ENCODE data around the gene KCNK3.

The KCNK3 gene

DNA sequence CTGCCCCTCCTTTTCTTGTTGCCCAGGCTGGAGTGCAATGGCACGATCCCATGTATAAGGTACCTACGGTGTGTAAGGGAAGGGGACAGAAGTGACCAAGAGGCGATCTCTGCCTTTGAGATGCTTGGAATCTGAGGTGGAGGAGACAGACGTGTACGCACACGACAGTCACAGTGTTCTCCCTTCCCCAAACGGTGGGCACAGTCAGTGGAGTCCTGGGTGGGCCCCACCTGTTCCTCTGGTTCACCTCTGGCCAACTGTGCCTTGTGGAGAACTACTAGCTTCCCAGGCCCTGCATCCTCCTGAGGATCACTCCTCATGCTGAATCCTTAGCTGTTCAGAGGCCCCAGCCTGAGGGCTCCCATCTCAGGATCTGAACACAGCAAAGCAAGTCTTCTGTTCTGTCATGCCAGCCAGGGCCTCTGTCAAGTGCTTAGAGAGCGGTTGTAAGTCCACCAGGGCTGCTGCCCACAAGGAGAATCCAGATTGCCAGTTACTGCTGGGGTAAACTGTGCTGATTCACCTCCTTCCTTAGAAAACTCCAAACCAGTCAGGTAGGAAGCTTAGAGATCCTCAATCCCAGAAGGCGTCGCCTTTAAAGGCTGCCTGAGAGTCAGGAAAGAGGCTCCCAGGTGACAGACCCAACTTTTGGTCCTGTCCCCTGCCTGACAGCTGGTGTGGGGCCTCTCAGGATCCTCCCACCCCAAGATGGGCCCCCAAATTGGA, 73.1 kb downstream of the KCNK3 start:
- peaks cover 17% of the 10 kb centered on the region for H3K27me3 Mint-ChIP-seq
- DNase-seq: no peak
- H3K36me3 Mint-ChIP-seq: peaks cover 2% of the 10 kb centered on the region
- CTCF ChIA-PET: no interaction called here
- no peak overlapping the region for H3K27ac Mint-ChIP-seq
- H3K4me3 Mint-ChIP-seq: peak overlapping the region; percentile 90
- H3K4me1 Mint-ChIP-seq: peaks cover 43% of the 10 kb centered on the region
- H3K9me3 Mint-ChIP-seq: no peaks in the 10 kb centered on the region

GRCh38 chr2:26767129-26767528, 74.6 kb downstream of the KCNK3 start:
- CTCF ChIA-PET: interaction anchor here (1.0 kb wide), 1 partner anchor 176 kb away, joined by 3 read pairs; no protein-coding TSS in a partner anchor
- peak overlapping the region; percentile 3 for H3K27ac Mint-ChIP-seq
- H3K4me1 Mint-ChIP-seq: peaks cover 54% of the 10 kb centered on the region
- peaks cover 5% of the 10 kb centered on the region for H3K27me3 Mint-ChIP-seq
- no peak for DNase-seq
- H3K36me3 Mint-ChIP-seq: peaks cover 4% of the 10 kb centered on the region
- no peaks in the 10 kb centered on the region for H3K9me3 Mint-ChIP-seq
- H3K4me3 Mint-ChIP-seq: no peak overlapping the region

DNA sequence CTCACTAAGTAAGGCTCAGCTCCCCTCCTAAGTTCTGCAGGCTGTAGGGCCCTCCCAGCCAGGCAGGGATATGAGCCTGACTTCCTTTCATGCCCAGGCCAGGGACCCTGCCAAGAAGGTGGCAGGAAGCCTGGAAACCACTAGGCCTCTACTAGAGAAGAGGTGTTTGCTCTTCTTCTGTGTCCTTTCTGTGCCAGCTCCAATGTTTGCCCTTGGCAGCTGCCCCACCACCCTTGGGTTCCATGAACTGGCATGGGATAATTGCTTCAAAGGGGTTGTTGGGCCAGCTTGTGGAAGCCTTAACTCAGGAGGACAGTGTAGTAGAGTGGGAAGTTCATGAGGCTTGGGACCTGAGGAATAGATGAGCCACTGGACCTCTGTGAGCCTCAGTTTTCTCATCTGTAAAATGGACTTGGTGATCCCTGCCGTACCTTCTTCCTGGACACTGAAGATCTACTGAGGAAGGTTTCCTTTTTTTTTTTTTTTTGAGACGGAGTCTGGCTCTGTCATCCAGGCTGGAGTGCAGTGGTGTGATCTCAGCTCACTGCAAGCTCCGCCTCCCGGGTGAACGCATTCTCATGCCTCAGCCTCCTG, 75.5 kb downstream of the KCNK3 start:
- Mint-ChIP-seq H3K4me3 (no peak overlapping the region), H3K9me3 (no peaks in the 10 kb centered on the region), H3K27ac (no peak overlapping the region), H3K36me3 (peaks cover 8% of the 10 kb centered on the region), H3K27me3 (peaks cover 3% of the 10 kb centered on the region), H3K4me1 (peaks cover 63% of the 10 kb centered on the region)
- DNase-seq: no peak
- CTCF ChIA-PET: interaction anchor here (1.0 kb wide), 1 partner anchor 175 kb away, joined by 3 read pairs; no protein-coding TSS in a partner anchor

- H3K36me3 Mint-ChIP-seq: peaks cover 8% of the 10 kb centered on the region
- H3K9me3 Mint-ChIP-seq: no peaks in the 10 kb centered on the region
- CTCF ChIA-PET: no interaction called here
- no peaks in the 10 kb centered on the region for H3K27me3 Mint-ChIP-seq
- peaks cover 60% of the 10 kb centered on the region for H3K4me1 Mint-ChIP-seq
- H3K4me3 Mint-ChIP-seq: no peak overlapping the region
- DNase-seq: no peak
- peak overlapping the region; percentile 58 for H3K27ac Mint-ChIP-seq
Observed at GRCh38 chr2:26768759-26769088, 76.2 kb downstream of the KCNK3 start.

DNA sequence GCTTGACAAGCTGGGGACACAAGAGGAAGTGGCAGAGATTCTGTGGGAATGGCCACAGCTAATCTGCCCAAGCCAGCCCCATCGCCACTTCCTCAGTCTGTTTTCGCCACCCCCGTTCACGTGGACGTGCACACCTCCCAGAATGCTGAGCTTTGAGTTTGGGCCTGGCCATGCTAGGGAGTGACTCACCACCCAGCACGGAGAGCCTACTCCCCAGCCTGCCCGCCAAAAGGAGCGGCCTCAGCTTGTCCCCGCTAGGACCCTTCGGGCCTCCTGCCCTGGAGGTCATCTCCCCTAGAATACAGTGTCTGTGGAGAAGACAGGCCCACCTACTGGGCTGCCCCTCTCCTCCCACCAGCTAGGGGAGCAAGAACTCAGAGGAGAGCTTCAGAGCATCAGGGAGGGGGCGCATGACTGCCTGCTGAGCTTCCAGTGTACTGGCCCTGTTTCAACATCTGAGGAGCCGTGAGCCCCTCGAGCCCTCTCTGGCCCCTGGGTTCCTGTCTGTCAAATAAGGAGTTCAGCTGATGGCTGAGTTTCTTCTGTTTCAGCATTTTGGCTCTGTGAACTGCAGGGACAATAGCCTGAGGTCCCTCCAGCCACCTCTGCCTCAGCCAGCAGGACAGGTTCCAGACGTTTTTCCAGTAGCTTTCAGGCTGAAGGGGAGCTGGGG, 76.7 kb downstream of the KCNK3 start:
- DNase-seq: no peak
- Mint-ChIP-seq H3K4me1 (peaks cover 58% of the 10 kb centered on the region), H3K36me3 (peaks cover 8% of the 10 kb centered on the region), H3K4me3 (no peak overlapping the region), H3K27ac (peak overlapping the region; percentile 14), H3K27me3 (no peaks in the 10 kb centered on the region), H3K9me3 (no peaks in the 10 kb centered on the region)
- CTCF ChIA-PET: no interaction called here

- peak; percentile 43 for DNase-seq
- H3K27me3 Mint-ChIP-seq: no peaks in the 10 kb centered on the region
- H3K36me3 Mint-ChIP-seq: peaks cover 14% of the 10 kb centered on the region
- H3K4me3 Mint-ChIP-seq: no peak overlapping the region
- CTCF ChIA-PET: interaction anchor here (0.9 to 1.5 kb wide), 3 partner anchors 10 to 17 kb away, joined by 3 to 4 read pairs (median 3); partner anchors contain the start of gene CENPA
- H3K4me1 Mint-ChIP-seq: peaks cover 51% of the 10 kb centered on the region
- peak overlapping the region; percentile 29 for H3K27ac Mint-ChIP-seq
- no peaks in the 10 kb centered on the region for H3K9me3 Mint-ChIP-seq
Observed at GRCh38 chr2:26770986-26771586, 78.6 kb downstream of the KCNK3 start.

GRCh38 chr2:26772064-26773001, 79.8 kb downstream of the KCNK3 start:
- DNase-seq: peak; percentile 74
- Mint-ChIP-seq H3K4me1 (peaks cover 59% of the 10 kb centered on the region), H3K9me3 (no peaks in the 10 kb centered on the region), H3K4me3 (no peak overlapping the region), H3K27ac (peak overlapping the region; percentile 91), H3K36me3 (peaks cover 20% of the 10 kb centered on the region), H3K27me3 (no peaks in the 10 kb centered on the region)
- CTCF ChIA-PET: interaction anchor here (0.7 to 1.5 kb wide), 3 partner anchors 12 to 27 kb away, joined by 3 to 4 read pairs (median 3); no protein-coding TSS in a partner anchor

DNA sequence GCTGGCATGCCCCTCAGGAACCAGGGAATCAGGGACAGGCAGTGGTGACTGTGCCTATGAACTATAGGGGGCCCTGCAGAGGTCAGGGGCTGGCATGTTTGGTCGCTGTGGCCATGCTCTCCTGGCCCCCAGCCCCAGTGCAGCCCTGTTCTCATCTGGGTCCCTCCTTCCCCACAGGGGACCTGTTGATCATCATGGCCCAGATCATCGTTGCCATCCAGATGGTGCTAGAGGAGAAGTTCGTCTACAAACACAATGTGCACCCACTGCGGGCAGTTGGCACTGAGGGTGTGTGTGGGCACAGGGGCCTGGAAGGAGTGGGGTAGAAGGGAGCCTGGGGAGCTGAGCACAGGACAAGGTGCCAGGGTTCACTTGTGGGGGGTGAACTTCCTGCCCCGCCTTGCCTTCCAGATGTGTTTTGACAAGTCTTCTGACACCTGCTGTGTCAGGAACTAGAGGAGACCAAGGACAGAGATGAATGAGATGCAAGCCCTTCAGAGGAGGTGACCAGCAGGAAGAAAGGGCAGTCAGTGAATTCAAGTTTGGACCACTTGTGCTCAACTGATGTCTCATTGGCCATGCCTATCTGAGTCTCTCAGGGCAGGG, 83.8 kb downstream of the KCNK3 start:
- H3K27ac Mint-ChIP-seq: peak overlapping the region; percentile 39
- CTCF ChIA-PET: interaction anchor here (0.7 to 0.9 kb wide), 2 partner anchors 41 to 171 kb away, joined by 3 to 4 read pairs; no protein-coding TSS in a partner anchor
- no peaks in the 10 kb centered on the region for H3K27me3 Mint-ChIP-seq

DNA sequence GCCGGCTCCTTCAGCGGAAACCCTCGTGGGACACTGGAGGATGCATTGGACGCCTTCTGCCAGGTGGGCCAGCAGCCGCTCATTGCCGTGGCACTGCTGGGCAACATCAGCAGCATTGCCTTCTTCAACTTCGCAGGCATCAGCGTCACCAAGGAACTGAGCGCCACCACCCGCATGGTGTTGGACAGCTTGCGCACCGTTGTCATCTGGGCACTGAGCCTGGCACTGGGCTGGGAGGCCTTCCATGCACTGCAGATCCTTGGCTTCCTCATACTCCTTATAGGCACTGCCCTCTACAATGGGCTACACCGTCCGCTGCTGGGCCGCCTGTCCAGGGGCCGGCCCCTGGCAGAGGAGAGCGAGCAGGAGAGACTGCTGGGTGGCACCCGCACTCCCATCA, 85.6 kb downstream of the KCNK3 start:
- H3K27me3 Mint-ChIP-seq: no peaks in the 10 kb centered on the region
- H3K9me3 Mint-ChIP-seq: no peaks in the 10 kb centered on the region
- no peak for DNase-seq
- H3K4me3 Mint-ChIP-seq: no peak overlapping the region
- H3K36me3 Mint-ChIP-seq: peaks cover 32% of the 10 kb centered on the region
- H3K4me1 Mint-ChIP-seq: peaks cover 16% of the 10 kb centered on the region
- H3K27ac Mint-ChIP-seq: no peak overlapping the region
- CTCF ChIA-PET: no interaction called here

More for the DNA sequence above, 83.8 kb downstream of the KCNK3 start:
- DNase-seq: no peak
- Mint-ChIP-seq H3K4me1 (peaks cover 34% of the 10 kb centered on the region), H3K36me3 (peaks cover 38% of the 10 kb centered on the region), H3K9me3 (no peaks in the 10 kb centered on the region), H3K4me3 (no peak overlapping the region)

DNA sequence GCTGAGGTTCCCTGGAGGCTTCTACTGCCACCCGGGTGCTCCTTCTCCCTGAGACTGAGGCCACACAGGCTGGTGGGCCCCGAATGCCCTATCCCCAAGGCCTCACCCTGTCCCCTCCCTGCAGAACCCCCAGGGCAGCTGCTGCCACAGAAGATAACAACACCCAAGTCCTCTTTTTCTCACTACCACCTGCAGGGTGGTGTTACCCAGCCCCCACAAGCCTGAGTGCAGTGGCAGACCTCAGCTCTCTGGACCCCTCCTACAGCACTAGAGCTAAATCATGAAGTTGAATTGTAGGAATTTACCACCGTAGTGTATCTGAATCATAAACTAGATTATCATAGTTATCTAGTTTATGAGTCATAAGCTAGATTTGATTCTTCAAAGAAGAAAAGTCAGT, 86.0 kb downstream of the KCNK3 start:
- DNase-seq: no peak
- Mint-ChIP-seq H3K4me1 (peaks cover 16% of the 10 kb centered on the region), H3K4me3 (no peak overlapping the region), H3K36me3 (peaks cover 32% of the 10 kb centered on the region), H3K27me3 (no peaks in the 10 kb centered on the region), H3K27ac (no peak overlapping the region), H3K9me3 (no peaks in the 10 kb centered on the region)
- CTCF ChIA-PET: no interaction called here

DNA sequence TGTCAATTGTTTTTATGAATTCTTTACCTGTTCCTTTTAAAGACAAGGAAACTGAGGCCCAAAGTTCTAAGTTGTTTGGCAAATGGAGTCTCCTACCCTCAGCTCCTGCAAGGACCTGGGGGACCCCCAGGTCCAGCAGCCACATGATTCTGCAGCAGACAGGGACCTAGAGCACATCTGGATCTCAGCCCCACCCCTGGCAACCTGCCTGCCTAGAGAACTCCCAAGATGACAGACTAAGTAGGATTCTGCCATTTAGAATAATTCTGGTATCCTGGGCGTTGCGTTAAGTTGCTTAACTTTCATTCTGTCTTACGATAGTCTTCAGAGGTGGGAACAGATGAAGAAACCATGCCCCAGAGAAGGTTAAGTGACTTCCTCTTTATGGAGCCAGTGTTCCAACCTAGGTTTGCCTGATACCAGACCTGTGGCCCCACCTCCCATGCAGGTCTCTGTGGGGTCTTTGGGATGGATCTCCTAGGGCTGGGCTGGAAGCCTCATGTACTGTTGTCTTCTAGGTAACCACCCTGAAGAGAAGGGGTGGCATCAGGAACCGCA, 87.8 kb downstream of the KCNK3 start:
- Mint-ChIP-seq H3K9me3 (no peaks in the 10 kb centered on the region), H3K27ac (no peak overlapping the region), H3K27me3 (no peaks in the 10 kb centered on the region), H3K4me1 (peaks cover 22% of the 10 kb centered on the region), H3K36me3 (peaks cover 32% of the 10 kb centered on the region), H3K4me3 (no peak overlapping the region)
- DNase-seq: no peak
- CTCF ChIA-PET: interaction anchor here (0.6 kb wide), 1 partner anchor 9 kb away, joined by 3 read pairs; no protein-coding TSS in a partner anchor

All from activated naive CD4-positive, alpha-beta T cell treated with anti-CD3 and anti-CD28 coated beads, Interleukin-2, amount 10 ng/mL, durations not matched to agents 7 days and 5 days (primary cell).